ENCODE results near the gene CXCL14.

DNA sequence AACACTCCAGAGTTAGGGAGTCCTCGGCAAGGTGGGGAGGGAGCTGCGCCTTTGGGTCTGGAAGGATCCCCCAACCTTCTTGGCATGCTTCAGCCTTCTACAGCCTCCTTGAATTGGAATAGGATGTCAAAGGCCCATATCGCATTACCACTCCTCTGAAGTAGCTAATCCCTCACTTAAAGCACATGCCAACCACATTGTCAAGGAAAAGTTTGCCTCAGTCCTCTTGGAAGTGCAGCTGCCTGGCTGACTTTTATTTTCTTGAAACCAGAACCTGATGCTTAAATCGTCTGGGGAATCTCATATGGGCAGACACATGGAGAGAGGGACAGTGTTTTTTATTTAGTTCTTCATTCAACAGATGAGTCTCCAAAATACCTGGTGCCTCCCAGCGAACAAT lies 14.5 kb downstream of the CXCL14 start:
- TF ChIP-seq, protein P1, sequence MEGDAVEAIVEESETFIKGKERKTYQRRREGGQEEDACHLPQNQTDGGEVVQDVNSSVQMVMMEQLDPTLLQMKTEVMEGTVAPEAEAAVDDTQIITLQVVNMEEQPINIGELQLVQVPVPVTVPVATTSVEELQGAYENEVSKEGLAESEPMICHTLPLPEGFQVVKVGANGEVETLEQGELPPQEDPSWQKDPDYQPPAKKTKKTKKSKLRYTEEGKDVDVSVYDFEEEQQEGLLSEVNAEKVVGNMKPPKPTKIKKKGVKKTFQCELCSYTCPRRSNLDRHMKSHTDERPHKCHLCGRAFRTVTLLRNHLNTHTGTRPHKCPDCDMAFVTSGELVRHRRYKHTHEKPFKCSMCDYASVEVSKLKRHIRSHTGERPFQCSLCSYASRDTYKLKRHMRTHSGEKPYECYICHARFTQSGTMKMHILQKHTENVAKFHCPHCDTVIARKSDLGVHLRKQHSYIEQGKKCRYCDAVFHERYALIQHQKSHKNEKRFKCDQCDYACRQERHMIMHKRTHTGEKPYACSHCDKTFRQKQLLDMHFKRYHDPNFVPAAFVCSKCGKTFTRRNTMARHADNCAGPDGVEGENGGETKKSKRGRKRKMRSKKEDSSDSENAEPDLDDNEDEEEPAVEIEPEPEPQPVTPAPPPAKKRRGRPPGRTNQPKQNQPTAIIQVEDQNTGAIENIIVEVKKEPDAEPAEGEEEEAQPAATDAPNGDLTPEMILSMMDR (conservative IDR thresholded peaks at IDR 0.05 in 1 of 2, IDR thresholded peaks at IDR 0.05 in 1 of 2; ENCODE audit: low read depth in 1 of 2, low read length in 2 of 2), result no peak
- TF ChIP-seq EZH2 (IDR thresholded peaks at IDR 0.05; ENCODE audit: low read length, missing control alignments), result no peak

Data from fibroblast of lung (primary cell).